K562 (cell line): ENCODE results near the gene LYZL6. TPM values are rescaled to one million over a fixed set of nuclear protein-coding genes. Genes with fewer than 3 reads are reported as not detected.

Experiments used
- ATAC-seq: fragments of 200-7000 bp; cut with Tn5 transposase; 3 replicates; pipeline ENCODE4 v1.9.1; 2020; ENCODE audit warnings: moderate library complexity
- BruUV-seq: library from RNA; stranded (reverse); fragments of 400-500 nt; replicated peaks from 2 replicates; lab custom pipeline; 2021; lab: Mats Ljungman, UMichigan
- CTCF ChIA-PET: fragments of 300-600 bp; formaldehyde crosslinking; extraction: SDS; loops from one replicate; lab custom pipeline; 2021; ENCODE audit warnings: low intra/inter-chr PET ratio; lab: Yijun Ruan, JAX
- POLR2A ChIA-PET: fragments of 300-600, 350-650 bp; sonication (Branson Sonifier 250); formaldehyde crosslinking; extraction: SDS; loops from one replicate; lab custom pipeline; 2021; ENCODE audit warnings: antibody characterized with exemption, inconsistent platforms; lab: Yijun Ruan, JAX
- DNase-seq, 4 experiments: peaks; one replicate each; pipeline versions ENCODE4 v3.0.0 to v3.0.0-alpha.2; 2011 to 2018; ENCODE audit warnings: low spot score in 3 of 4, mixed read lengths in 3 of 4; ENCODE audit errors: extremely low read depth in 1 of 4
- FAIRE-seq: peaks from 2 replicates; lab custom pipeline; 2011; peaks lifted over from hg19 to GRCh38; lab: Jason Lieb, UNC
- H2AFZ ChIP-seq: 2 replicates; pipeline ENCODE4 v1.6.0; 2011; ENCODE audit warnings: low read depth, low read length, control low read depth, inconsistent platforms
- H3K27ac ChIP-seq: fragments of 200-600 bp; 3 replicates; pipeline ENCODE4 v1.8.0; 2011; ENCODE audit warnings: low read depth, mild to moderate bottlenecking, control low read depth, inconsistent platforms, low read length, moderate library complexity, mixed read lengths; ENCODE audit errors: extremely low read depth
- H3K27me3 ChIP-seq, 2 experiments: fragments of 300-600 bp in 1 of 2; 2 replicates in 1 of 2; 3 replicates in 1 of 2; pipeline versions ENCODE4 v1.6.0 to v1.8.0; 2011; ENCODE audit warnings: inconsistent platforms in 2 of 2, low read length in 2 of 2, mild to moderate bottlenecking in 1 of 2, mixed read lengths in 1 of 2, moderate library complexity in 1 of 2; ENCODE audit not compliant: control insufficient read depth in 2 of 2, insufficient read depth in 2 of 2
- H3K36me3 ChIP-seq: fragments of 300-600 bp; 3 replicates; pipeline ENCODE4 v1.8.0; 2011; ENCODE audit warnings: mild to moderate bottlenecking, low read length, inconsistent platforms; ENCODE audit not compliant: control insufficient read depth, insufficient read depth
- H3K4me1 ChIP-seq, 2 experiments: fragments of 200-600 bp in 1 of 2; replicated peaks in 1 of 2; 2 replicates in 1 of 2; 3 replicates in 1 of 2; pipeline versions ENCODE4 v1.5.1 to v1.8.0; 2011; ENCODE audit warnings: inconsistent platforms in 2 of 2, low read length in 2 of 2, mild to moderate bottlenecking in 1 of 2, mixed read lengths in 1 of 2, moderate library complexity in 1 of 2; ENCODE audit not compliant: control insufficient read depth in 2 of 2, insufficient read depth in 2 of 2
- H3K4me2 ChIP-seq: 2 replicates; pipeline ENCODE4 v1.6.1; 2011; ENCODE audit warnings: low read length, control low read depth, inconsistent platforms, mixed read lengths; ENCODE audit not compliant: insufficient read depth
- H3K4me3 ChIP-seq: fragments of 200-600 bp; sonication (generic), shearing (Covaris generic); 2 replicates; pipeline ENCODE4 v1.5.1; 2016; ENCODE audit warnings: control low read depth, inconsistent platforms
- H3K79me2 ChIP-seq: fragments of 200-600 bp; 3 replicates; pipeline ENCODE4 v1.8.0; 2011; ENCODE audit warnings: low read length, inconsistent platforms; ENCODE audit not compliant: control insufficient read depth, insufficient read depth
- H3K9ac ChIP-seq, 2 experiments: 2 replicates each; pipeline versions ENCODE4 v1.6.0 to v1.6.1; 2011; ENCODE audit warnings: low read depth in 2 of 2, low read length in 2 of 2, control low read depth in 1 of 2, inconsistent platforms in 1 of 2, mild to moderate bottlenecking in 1 of 2, mixed read lengths in 1 of 2; ENCODE audit not compliant: insufficient read depth in 1 of 2
- H3K9me1 ChIP-seq: one replicate; pipeline ENCODE4 v1.6.0; 2011; ENCODE audit warnings: inconsistent platforms, mild to moderate bottlenecking, low read length, moderate library complexity; ENCODE audit not compliant: control insufficient read depth, insufficient read depth
- H3K9me3 ChIP-seq: replicated peaks from 2 replicates; pipeline ENCODE4 v1.5.1; 2011; ENCODE audit warnings: low read depth, low read length, inconsistent platforms; ENCODE audit not compliant: control insufficient read depth, insufficient read depth
- H4K20me1 ChIP-seq: replicated peaks from 2 replicates; pipeline ENCODE4 v1.6.1; 2011; ENCODE audit warnings: low read length, inconsistent platforms, mixed read lengths; ENCODE audit not compliant: control insufficient read depth, insufficient read depth
- HEY1 ChIP-seq: fragments of 250-450 bp; sonication (Bioruptor Pico); IDR thresholded peaks from 2 replicates; pipeline ENCODE4 v1.5.0; 2020; ENCODE audit warnings: mild to moderate bottlenecking, moderate library complexity, borderline replicate concordance
- HNRNPL ChIP-seq: fragments of 200-400 bp; formaldehyde crosslinking; IDR thresholded peaks from 2 replicates; pipeline ENCODE4 v1.6.1; 2017; ENCODE audit warnings: low read depth, mild to moderate bottlenecking, low read length
- KLF1 ChIP-seq: fragments of 450-650 bp; IDR thresholded peaks from 2 replicates; pipeline ENCODE4 v1.6.1; 2016; ENCODE audit warnings: missing genetic modification characterization, missing compliant biosample characterization
- SRSF7 ChIP-seq: fragments of 200-400 bp; formaldehyde crosslinking; optimal IDR thresholded peaks from 2 replicates; pipeline ENCODE3; 2017; ENCODE audit warnings: mild to moderate bottlenecking, low read depth, low read length
- TAF15 ChIP-seq: fragments of 200-400 bp; formaldehyde crosslinking; IDR thresholded peaks from 2 replicates; pipeline ENCODE4 v1.6.1; 2017; ENCODE audit warnings: mild to moderate bottlenecking, low read depth, low read length, moderate library complexity
- TCF3 ChIP-seq: sonication (generic); formaldehyde crosslinking; IDR thresholded peaks from 2 replicates; pipeline ENCODE4 v1.4.0; 2020; ENCODE audit warnings: mild to moderate bottlenecking, missing genetic modification reagents
- THAP12 ChIP-seq: fragments of 250-450 bp; sonication (Bioruptor Pico); IDR thresholded peaks from 2 replicates; pipeline ENCODE4 v1.9.0; 2021; ENCODE audit warnings: mild to moderate bottlenecking, inconsistent platforms
- USF1 ChIP-seq: sonication (generic); formaldehyde crosslinking; IDR thresholded peaks from 2 replicates; pipeline ENCODE4 v1.9.0; 2022; ENCODE audit warnings: mild to moderate bottlenecking, missing genetic modification reagents
- YY1 ChIP-seq, 3 experiments: IDR thresholded peaks; 2 replicates each; pipeline ENCODE4 v1.6.1; 2011; ENCODE audit warnings: low read length in 2 of 3, mild to moderate bottlenecking in 2 of 3, moderate library complexity in 2 of 3, borderline replicate concordance in 1 of 3, control low read depth in 1 of 3, low read depth in 1 of 3; ENCODE audit not compliant: insufficient read depth in 3 of 3, insufficient replicate concordance in 2 of 3, control insufficient read depth in 1 of 3, insufficient read length in 1 of 3; ENCODE audit errors: extremely low read depth in 1 of 3
- ZBTB17 ChIP-seq: fragments of 450-650 bp; formaldehyde crosslinking; IDR thresholded peaks from 2 replicates; pipeline ENCODE4 v1.4.0; 2020; ENCODE audit warnings: mild to moderate bottlenecking
- ZFPM2 ChIP-seq: fragments of 250-450 bp; sonication (Bioruptor Pico); IDR thresholded peaks from 2 replicates; pipeline ENCODE4 v1.5.1; 2022; ENCODE audit warnings: mild to moderate bottlenecking
- ZNF639 ChIP-seq, 2 experiments: fragments of 200-800 bp in 1 of 2; sonication (Bioruptor generic) in 1 of 2; sonication (generic) in 1 of 2; formaldehyde crosslinking in 1 of 2; IDR thresholded peaks in 1 of 2; conservative IDR thresholded peaks in 1 of 2; 2 replicates each; pipeline versions ENCODE4 v1.5.0 to v1.6.1; 2016 to 2020; ENCODE audit warnings: missing compliant biosample characterization in 1 of 2, missing genetic modification characterization in 1 of 2, missing genetic modification reagents in 1 of 2
- WGBS: fragments of 100-300 bp; shearing (Covaris generic); methylation state at CpG from one replicate; pipeline ENCODE4 v1.1.6; 2016; ENCODE audit warnings: low coverage, mixed read lengths; ENCODE audit not compliant: insufficient coverage; ENCODE audit errors: missing lambda C conversion rate; 5-methylcytosine and 5-hydroxymethylcytosine counted together
- in situ Hi-C: fragments of 300-500 bp; cut with MboI; formaldehyde crosslinking; loops from 4 replicates; pipeline ENCODE4 v1.15.0; 2018; ENCODE audit warnings: inconsistent platforms, mixed read lengths
- intact Hi-C: fragments of 100-400 bp; cut with micrococcal nuclease; formaldehyde crosslinking; loops from 2 replicates; pipeline ENCODE4 v1.14.2; 2022
- polyA plus RNA-seq, 8 experiments: library from polyadenylated mRNA; depleted of rRNA in 4 of 8; stranded (reverse) in 5 of 8; unstranded in 3 of 8; fragments of >200 nt; fragmentation: Nextera tagmentation in 2 of 8; fragmentation: Illumina TruSeq in 1 of 8; extraction: Ambion mirVana in 2 of 8; extraction: Trizol in 1 of 8; gene quantifications; 2 replicates each; pipeline versions ENCODE4 v1.2.1 to v1.2.3, GENCODE V29; 2011 to 2014; ENCODE audit warnings: inconsistent platforms in 1 of 8, missing spikeins in 1 of 8
- total RNA-seq, 7 experiments: library from RNA; depleted of rRNA in 6 of 7; stranded (reverse); fragments of >200 nt in 6 of 7; fragmentation: Illumina TruSeq in 2 of 7; extraction: Trizol in 2 of 7; gene quantifications; 2 replicates each; pipeline versions ENCODE4 v1.2.1 to v1.2.3, GENCODE V29; 2011 to 2021; ENCODE audit warnings: low replicate concordance in 1 of 7

LYZL6 gene
- total and polyA plus RNA-seq, 9 of the 15 experiments (the other 6 are each of a cell fraction or from before 2014, with no cell fraction given): not detected

GRCh38 chr17:35984140-35984539, 40.6 kb upstream of the LYZL6 start:
- intact Hi-C loops: no loop called here
- ATAC-seq: no peak
- no peak for TF ChIP-seq KLF1 (tag)
- no peak for TF ChIP-seq ZNF639 (CRISPR knock-in tag; conservative IDR thresholded peaks at IDR 0.05 in 1 of 2, IDR thresholded peaks at IDR 0.05 in 1 of 2)
- TF ChIP-seq HEY1: no peak
- no peak for TF ChIP-seq THAP12 (CRISPR knock-in tag)
- no peak for TF ChIP-seq USF1 (CRISPR knock-in tag)
- no peak for TF ChIP-seq SRSF7
- TF ChIP-seq HNRNPL: no peak
- TF ChIP-seq YY1 (IDR thresholded peaks at IDR 0.05; ENCODE audit: borderline replicate concordance in 1 of 3, control insufficient read depth in 1 of 3, extremely low read depth in 1 of 3, insufficient read depth in 3 of 3, insufficient read length in 1 of 3, insufficient replicate concordance in 2 of 3, low read depth in 1 of 3, low read length in 2 of 3): no peak
- no peak for TF ChIP-seq TCF3 (CRISPR knock-in tag)
- no peak for TF ChIP-seq TAF15
- TF ChIP-seq ZFPM2 (CRISPR knock-in tag): no peak
- TF ChIP-seq ZBTB17 (CRISPR knock-in tag): no peak
- in situ Hi-C loops: no loop called here
- no peaks in the 10 kb centered on the region for H3K79me2 ChIP-seq
- H3K36me3 ChIP-seq: no peaks in the 10 kb centered on the region
- H3K9me1 ChIP-seq: no peaks in the 10 kb centered on the region
- H3K27me3 ChIP-seq: peaks cover 8 to 41% of the 10 kb centered on the region in 2 experiments; a peak in 4 of 5 replicates
- H3K9me3 ChIP-seq: no peaks in the 10 kb centered on the region
- 0% methylated on average over 6 of the region's 6 CpGs for WGBS
- H2AFZ ChIP-seq: no peak overlapping the region
- no peaks in the 10 kb centered on the region; the same call in 1 of the 2 replicates for H4K20me1 ChIP-seq
- ChIA-PET CTCF (no interaction called here), POLR2A (no interaction called here)
- no peak for FAIRE-seq
- no peaks in the 10 kb centered on the region for H3K4me1 ChIP-seq
- no peak overlapping the region for H3K9ac ChIP-seq
- no peak overlapping the region for H3K4me3 ChIP-seq
- H3K27ac ChIP-seq: no peak overlapping the region
- no peak overlapping the region for H3K4me2 ChIP-seq
- no peak for DNase-seq
- no TSS peak for BruUV-seq
